ENCODE results near the gene ISG20L2. TPM values are rescaled to one million over a fixed set of nuclear protein-coding genes. Genes with fewer than 3 reads are reported as not detected.

Gene ISG20L2
- total RNA-seq, 1 donor from 2014 or later = 24.1 TPM

DNA sequence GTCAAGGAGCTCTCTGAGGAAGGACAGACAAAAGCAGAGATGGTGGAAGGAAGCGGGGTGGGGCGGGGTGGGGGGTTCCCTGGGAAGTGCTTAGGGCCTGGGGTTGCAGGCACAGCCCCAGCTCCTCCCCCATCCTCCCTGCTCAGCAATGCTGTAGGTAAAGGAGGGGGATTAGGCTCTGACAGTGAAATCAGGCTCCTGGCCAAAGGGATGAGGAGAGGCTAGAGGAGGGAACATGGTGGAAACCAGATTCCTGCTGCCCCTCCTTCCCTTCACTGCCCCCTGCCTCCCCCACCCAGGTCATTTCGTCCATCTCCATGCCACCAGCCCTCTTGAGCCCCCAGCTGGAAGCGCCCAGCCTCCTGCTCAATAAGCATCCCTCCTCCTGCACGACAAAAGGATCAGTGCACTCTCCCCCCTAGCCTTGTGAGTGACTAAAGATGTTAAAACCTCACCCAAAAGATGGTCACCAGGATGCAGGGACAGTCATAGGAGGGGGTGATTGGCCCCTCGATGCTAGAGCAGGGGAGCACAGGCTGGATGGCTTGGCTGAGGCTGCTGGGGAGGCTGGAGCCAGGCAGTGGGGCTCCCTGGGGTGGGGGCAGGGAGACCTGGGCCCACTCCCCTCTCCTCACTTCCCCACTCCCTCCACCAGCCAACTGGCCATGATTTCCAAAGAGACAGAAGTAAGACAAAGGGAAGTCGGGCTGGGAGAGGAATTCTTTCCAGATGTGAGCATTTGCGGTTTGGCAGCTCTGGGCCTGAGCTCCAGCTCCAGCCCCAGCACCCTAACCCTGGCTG lies 20.9 kb downstream of the ISG20L2 start:
- no peak for DNase-seq (ENCODE audit: low spot score)

- DNase-seq (ENCODE audit: low spot score) = peak; percentile 53
These were observed 21.7 kb downstream of the ISG20L2 start for GRCh38 chr1:156706657-156707416.

DNA sequence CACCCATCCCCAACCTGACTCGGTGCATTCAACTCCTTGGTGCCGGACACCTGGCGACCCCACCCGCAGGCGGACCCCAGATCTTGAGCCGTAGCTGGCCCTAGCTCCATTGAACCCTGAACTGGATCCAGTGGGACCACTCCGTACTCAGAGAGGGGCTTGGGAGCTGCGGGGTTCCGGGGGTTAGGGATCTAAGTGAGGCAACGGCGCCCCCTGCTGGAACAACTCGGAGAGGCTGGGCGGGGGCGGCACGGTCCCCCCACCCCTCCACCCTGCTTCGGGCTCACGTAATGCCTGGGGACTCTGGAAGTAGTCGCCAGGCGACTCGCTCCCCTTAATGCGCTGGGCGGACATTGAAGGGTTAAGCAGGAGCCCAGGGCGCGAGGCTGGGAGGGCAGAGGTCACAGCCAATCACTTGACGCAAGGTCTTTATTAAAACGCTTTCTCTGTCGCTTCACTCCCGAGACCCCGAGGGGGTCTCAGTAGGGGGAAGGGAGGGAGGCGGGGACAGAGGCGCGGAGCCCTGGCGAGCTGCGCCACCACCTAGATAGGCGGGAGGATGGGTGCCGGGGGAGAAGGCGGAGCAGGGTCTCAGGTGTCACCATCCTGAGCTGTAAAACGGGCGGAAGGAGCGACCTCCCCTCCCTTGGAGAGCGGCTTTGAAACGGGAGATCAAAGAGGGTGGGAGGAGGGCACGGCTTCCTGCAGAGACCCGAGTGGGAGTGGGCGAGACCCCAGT lies 22.5 kb downstream of the ISG20L2 start:
- peak; percentile 39 for DNase-seq (ENCODE audit: low spot score)

- DNase-seq (ENCODE audit: low spot score) = peak; percentile 15
These were observed 23.1 kb downstream of the ISG20L2 start, which contains the start of gene CRABP2 for GRCh38 chr1:156705321-156705917. Gene CRABP2 (minus strand): TSS chr1:156705583. CDS start chr1:156705446, 137 bp downstream.

- peak; percentile 36 for DNase-seq (ENCODE audit: low spot score)
These were observed 23.6 kb downstream of the ISG20L2 start for GRCh38 chr1:156704930-156705320.

DNA sequence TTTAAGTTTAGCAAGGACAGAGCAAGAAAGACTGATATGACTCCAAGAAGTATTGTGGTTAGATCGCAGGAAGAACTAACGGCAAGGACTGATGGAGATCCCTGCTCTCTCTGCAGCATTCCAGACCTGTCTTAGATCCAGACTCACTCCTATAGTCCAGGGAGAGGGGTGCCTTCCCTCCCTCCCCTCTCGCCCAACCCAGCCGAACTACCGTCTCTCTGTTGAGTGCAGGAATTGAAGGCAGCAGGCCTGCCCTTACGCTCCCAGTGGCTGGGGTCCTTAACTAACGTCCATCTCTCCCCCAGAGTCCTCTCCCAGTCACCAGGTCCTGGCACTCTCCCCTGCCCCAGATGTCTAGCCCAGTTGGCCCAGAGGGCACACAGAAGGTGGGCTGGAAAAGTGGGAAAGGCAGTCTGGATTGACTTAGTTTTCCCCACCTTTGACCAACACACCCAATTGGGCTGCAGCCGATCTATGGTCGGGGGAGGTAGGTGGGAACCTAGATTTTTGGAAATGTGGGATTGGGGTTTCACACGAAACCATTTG lies 24.3 kb downstream of the ISG20L2 start:
- no peak for DNase-seq (ENCODE audit: low spot score)

DNA sequence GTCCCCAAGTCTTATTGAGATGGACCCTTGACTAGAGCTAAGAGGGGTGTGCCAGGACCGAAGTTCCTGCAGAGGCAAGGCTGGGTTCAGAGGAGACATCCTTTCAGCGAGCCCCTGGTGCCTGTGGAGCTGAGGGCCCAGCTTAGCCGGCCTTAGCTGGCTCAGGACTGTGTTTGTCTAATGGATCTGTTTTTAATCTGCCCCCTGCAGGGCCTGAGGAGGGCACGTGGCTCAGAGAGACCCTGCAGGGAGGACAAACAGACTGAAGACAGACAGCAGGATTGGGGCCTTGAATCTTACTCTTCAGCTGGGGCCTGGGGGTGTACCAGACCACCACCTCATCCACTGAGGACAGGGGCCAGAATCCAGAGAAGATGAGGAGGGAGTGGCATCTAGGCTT lies 24.8 kb downstream of the ISG20L2 start:
- no peak for DNase-seq (ENCODE audit: low spot score)

DNA sequence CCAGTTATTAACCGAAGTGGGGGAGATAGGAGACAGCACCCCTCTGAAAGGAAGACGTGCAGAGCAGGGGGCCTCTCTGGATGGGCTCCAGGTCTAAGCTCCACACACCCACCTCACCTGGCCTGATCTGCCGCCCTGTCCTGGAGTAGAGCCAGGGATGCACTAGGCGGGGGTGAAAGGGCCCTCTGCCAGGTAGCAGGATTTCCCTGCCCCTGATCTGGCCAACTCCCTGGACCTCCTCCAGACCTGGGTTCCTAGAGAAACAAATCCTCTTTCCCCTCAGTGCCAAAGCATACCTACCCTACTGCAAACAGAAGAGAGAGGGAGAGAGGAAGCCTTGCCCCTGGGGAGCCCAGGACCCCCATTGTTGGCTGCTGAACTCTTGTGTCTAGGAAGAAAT lies 25.2 kb downstream of the ISG20L2 start:
- DNase-seq (ENCODE audit: low spot score) = no peak

DNA sequence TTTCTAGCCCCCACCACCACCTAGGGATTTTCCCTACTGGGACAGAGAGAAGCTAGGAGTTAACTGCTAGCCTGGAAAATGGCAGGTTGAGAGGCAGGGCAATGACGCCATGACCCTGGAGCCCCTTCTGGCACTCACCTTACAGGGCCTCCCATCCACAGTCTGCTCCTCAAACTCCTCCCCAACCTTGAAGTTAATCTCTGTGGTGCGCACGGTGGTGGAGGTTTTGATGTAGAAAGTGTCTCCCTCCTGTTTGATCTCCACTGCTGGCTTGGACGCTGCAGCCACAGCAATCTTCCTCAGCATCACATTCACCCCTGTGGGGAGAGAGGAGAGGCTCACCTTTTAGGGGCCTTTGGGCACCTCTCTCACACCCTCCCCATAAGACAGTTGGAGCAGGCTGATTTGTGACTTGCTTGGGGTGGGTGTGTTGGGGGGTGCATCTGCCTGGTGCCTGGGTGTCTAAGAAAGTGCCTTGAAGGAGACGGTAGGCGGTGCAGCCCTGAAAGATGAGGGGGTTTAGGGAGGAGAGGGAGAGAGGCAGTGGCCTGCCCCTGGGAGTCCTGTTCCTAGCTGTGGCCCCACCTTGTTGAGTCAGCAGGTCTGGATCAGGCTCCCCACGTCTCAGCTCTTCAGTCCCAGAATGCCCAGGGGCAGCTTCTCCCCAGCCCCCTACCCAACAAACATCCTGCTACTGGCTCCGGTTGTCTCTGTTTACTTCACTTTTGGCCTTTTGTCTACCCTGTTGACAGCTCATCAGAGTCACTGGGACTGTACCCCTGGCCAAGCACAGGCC lies 27.6 kb downstream of the ISG20L2 start:
- DNase-seq (ENCODE audit: low spot score) = no peak

GRCh38 chr1:156698995-156699394 lies 29.6 kb downstream of the ISG20L2 start:
- no peak for DNase-seq (ENCODE audit: low spot score)

GRCh38 chr1:156697481-156697880 lies 31.1 kb downstream of the ISG20L2 start:
- DNase-seq (ENCODE audit: low spot score) = no peak

GRCh38 chr1:156696755-156697154 lies 31.8 kb downstream of the ISG20L2 start:
- DNase-seq (ENCODE audit: low spot score) = no peak

DNA sequence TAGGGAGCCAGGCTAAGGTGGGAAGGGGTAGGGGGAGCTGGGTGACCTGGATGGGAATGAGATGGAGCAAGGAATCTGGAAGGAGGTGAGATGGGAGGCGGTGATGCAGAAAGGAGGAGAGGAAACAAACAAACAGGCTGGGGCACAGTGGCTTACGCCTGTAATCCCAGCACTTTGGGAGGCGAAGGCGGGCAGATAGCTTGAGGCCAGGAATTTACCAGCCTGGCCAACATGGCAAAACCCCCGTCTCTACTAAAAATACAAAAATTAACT lies 33.9 kb downstream of the ISG20L2 start:
- DNase-seq (ENCODE audit: low spot score) = no peak

DNA sequence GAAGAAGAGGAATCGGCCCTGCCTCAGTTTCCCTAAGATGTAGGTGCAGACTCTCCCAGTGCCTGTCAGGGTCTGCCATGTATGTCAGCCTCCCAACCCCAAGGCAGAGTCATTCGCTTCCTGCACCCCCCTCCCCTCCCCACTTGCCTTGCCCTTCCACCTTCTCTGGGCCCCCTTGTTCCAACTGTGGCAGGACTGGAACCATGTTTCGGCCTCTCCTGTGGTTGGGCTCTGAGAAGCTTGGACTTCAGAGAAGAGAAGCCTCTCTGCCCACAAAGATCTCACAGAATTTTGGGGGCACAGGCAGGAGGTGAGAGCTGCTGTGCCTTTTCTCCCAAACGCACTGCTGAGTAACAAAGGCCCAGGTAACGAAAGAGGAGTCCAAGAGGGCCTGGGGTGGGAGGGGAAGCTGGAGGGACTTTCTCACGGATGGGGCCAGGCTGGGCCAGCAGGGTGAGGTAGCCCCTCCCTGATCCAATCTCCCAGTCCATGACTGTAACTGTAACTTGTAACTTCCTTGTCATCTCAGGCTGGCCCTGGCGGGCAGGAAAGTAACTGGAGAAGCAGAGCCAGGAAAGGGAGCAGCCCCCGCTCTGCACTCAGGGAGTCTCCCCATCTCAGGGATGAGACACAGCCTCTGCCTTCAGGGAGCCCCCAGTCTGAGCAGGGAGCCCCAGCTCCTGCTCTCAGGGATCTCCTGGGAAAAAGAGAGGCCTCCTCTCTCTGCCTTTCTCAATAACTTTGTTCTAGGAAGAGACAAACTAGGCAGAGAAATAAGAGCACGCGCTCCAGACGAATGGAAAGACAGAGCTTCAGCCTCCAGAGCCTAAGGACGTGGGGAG lies 34.5 kb downstream of the ISG20L2 start:
- DNase-seq (ENCODE audit: low spot score) = no peak

GRCh38 chr1:156692925-156693847 lies 35.4 kb downstream of the ISG20L2 start:
- DNase-seq (ENCODE audit: low spot score) = no peak

DNA sequence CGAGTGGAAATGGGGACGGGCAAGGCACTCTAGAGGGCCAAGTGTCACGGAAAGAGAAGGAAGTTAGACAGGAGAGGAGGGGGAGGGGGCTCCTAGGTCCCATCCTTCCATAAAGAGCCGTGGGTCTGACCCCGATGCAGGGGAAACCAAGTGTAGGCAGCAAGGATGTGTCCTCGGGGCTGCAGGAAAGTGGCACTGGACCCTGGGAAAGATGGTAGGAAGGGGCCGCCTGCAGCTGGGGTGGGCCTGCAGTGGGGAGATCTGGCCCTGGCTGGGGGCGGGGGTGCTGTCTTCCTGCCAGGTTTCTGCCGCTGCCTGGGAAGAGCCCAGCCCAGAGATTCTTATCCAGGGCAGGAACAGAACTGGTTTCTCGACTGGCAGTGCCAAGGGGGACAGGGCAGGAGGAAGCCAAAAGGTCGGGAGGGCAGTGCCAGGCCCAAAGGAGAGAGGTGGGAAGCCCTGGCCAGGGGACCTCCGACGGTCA lies 36.1 kb downstream of the ISG20L2 start:
- DNase-seq (ENCODE audit: low spot score) = no peak

GRCh38 chr1:156691665-156692440 lies 36.7 kb downstream of the ISG20L2 start:
- no peak for DNase-seq (ENCODE audit: low spot score)

DNA sequence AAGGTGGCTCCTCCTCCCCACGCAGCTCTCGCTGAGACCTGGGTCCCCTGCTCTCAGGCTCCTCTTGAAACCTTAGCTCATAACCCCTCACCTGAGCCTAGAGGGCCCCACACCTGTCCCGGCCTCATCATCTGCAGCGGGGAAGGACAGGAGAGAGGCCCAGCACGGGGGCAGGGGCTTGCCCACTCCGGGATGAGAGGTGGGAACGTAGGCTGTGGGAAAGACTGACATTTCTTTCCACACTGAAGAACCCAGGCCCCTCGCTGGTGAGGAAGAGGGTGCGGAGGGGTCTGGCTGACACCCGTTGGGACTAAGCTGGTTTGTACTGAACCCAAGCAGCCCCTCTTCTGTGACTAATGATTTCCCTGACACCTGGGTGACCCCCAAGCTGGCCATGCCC lies 37.4 kb downstream of the ISG20L2 start:
- DNase-seq (ENCODE audit: low spot score) = no peak
